WI38 (cell line): ENCODE results near the gene FREM2.

Source experiments
- H3K4me3 ChIP-seq: 2 replicates; pipeline ENCODE4 v1.5.1; 2011; ENCODE audit warnings: low read depth, mild to moderate bottlenecking, control low read depth, low read length
- TF ChIP-seq, protein P1 (sequence below): IDR thresholded peaks from 2 replicates; pipeline ENCODE4 v1.5.1; 2012; ENCODE audit warnings: low read depth, mild to moderate bottlenecking, control low read depth, low read length

The FREM2 gene

DNA sequence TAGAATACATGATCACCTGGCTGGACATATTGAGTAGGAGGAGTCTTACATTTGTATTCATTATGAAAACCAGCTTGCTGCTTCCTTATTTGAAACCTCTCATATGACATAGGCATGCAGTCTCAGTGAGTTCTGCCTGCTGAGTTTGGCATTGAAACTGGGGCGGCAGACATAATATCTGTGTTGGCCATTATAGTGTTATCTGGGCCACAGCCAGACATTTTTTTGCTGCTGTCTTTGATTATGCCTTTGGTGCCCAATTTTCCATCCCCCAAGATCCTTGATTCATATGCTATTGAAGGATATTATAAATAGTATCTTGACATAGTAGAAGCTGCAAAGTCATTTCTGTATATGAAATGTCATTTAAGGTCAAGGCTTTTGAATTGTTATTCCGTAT lies 15.8 kb downstream of the FREM2 start:
- no peak overlapping the region for H3K4me3 ChIP-seq
- TF ChIP-seq, protein P1, sequence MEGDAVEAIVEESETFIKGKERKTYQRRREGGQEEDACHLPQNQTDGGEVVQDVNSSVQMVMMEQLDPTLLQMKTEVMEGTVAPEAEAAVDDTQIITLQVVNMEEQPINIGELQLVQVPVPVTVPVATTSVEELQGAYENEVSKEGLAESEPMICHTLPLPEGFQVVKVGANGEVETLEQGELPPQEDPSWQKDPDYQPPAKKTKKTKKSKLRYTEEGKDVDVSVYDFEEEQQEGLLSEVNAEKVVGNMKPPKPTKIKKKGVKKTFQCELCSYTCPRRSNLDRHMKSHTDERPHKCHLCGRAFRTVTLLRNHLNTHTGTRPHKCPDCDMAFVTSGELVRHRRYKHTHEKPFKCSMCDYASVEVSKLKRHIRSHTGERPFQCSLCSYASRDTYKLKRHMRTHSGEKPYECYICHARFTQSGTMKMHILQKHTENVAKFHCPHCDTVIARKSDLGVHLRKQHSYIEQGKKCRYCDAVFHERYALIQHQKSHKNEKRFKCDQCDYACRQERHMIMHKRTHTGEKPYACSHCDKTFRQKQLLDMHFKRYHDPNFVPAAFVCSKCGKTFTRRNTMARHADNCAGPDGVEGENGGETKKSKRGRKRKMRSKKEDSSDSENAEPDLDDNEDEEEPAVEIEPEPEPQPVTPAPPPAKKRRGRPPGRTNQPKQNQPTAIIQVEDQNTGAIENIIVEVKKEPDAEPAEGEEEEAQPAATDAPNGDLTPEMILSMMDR = no peak

DNA sequence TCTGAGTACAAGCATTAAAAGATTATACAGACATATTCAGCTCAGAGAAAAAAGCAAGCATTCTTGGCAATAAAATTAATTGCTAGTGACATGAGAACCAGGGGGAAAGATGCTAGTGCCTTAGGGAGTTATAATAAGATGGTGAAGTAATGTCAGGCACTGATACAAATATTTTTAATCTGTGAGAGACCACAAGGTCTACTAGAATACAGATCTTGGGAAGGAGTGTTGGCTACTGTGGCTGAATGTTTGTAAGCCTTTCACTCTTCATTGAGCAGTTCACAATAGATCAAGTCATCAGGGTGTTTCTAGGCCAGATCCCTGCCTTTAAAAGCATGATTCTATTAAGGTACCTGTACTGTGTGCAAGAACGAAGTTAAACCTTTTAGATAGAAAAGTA lies 16.4 kb downstream of the FREM2 start:
- TF ChIP-seq, protein P1 = no peak
- no peak overlapping the region for H3K4me3 ChIP-seq

DNA sequence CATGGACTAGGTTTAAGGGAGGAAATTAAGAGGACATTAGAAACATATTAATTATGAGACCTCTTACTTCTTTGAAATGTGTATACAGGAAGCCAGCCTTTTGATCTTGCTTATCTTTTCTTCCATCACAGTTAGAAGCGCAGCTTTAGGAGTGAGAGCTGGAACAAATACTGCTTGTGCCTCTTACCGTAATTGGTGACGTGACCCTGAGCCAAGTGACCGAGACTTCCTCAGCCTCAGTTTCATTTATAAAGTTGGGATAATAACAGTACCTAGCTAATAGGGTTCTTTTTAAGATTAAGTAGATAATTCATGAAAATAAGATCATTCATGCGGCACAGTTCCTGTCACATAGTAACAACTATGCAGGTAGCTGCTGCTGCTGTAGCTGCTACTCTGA lies 18.5 kb downstream of the FREM2 start:
- TF ChIP-seq, protein P1 = no peak
- H3K4me3 ChIP-seq = no peak overlapping the region

DNA sequence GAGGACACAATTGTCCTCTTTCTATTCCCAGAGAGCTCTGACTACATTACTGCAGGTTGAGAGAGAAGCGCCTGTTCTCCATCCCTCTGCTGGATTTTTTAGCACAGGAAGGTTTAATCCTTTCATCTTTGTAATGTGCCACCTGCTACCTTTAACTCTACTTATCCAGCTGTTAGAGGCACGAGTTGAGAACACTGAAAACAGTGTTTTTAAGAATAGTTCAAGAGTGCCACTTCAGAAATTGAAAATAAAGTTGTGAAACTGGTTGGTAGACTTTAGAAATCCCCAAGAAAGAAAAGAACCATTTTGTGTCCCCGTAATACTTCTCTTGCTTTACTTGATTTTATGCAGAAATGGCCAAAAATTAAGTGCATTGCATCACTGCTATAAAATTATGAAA lies 20.6 kb downstream of the FREM2 start:
- TF ChIP-seq, protein P1 = no peak
- no peak overlapping the region for H3K4me3 ChIP-seq

DNA sequence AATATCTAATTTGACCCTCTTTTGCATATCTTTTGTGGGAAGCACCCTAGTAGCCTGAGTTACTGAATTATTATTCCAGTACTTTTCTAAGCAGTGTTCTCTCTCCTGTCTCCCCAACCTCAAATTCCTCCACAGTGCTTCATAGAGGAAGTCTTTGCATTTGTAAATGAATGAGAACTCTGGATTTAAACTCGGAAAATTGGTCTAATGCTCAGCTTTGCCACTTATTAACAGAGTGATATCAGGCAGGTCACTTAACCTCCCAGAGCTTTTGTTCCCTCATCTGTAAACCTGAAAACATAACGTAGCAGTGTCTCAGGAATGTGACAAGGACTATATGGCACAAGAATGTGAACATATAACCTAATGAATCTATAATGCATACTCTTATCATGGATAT lies 26.2 kb downstream of the FREM2 start:
- TF ChIP-seq, protein P1 = no peak
- H3K4me3 ChIP-seq = no peak overlapping the region

DNA sequence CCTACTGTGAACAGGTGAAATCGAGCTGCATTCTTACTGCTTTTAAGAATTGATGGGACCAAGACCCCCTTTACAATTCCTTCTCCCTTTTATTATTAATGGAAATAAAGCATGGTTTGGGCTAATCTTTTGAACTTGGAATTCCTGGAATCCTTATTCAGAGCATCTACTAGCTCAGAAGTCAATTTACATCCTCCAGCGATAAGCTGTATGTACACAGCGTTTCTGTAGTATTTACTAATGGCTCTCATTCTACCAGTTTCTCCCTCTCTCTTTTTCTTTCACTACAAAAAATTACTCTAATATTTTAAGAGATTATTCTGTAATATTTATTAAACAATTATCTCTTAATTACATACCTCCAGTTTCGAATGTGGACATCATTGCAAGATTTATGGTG lies 31.5 kb downstream of the FREM2 start:
- no peak overlapping the region for H3K4me3 ChIP-seq
- TF ChIP-seq, protein P1 = no peak

DNA sequence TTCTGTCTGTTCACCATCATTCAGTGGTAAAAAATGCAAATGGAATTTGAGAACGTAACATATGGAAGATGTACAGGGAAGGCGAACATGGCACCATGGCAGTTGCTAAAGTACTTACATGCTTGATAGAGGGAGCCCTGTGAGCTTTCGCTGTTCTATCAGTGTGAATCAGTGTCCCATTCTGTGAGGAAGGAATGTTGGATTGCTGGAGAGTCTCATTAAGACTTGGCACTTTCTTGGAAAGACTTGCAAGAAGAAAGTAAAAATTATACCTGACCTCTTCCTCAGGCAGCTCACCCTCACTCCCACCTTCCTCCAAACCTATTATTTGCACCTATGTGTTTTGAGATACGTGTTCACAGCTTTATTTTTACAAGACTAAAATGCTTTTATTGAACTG lies 43.5 kb downstream of the FREM2 start:
- TF ChIP-seq, protein P1 = no peak
- no peak overlapping the region for H3K4me3 ChIP-seq
